NT2/D1 (cell line): ENCODE results near the gene INS.

Experiments used
- SUZ12 ChIP-seq: IDR thresholded peaks from 2 replicates; pipeline ENCODE4 v1.6.1; 2011; ENCODE audit not compliant: insufficient read length, insufficient read depth; ENCODE audit errors: extremely low read depth
- YY1 ChIP-seq: IDR thresholded peaks from 2 replicates; pipeline ENCODE4 v1.6.1; 2011; ENCODE audit not compliant: insufficient read length, insufficient read depth

- TF ChIP-seq YY1 (no peak), SUZ12 (no peak)
Measured at GRCh38 chr11:2138068-2138430, 23.0 kb downstream of the INS start.
